ENCODE measurements around the gene LPAR1.
"Not testable (repeated sequence)": the region's sequence is repeated elsewhere in the genome, so short reads cannot be mapped to it uniquely, and the experiment has no call there.

The LPAR1 gene, protein sequence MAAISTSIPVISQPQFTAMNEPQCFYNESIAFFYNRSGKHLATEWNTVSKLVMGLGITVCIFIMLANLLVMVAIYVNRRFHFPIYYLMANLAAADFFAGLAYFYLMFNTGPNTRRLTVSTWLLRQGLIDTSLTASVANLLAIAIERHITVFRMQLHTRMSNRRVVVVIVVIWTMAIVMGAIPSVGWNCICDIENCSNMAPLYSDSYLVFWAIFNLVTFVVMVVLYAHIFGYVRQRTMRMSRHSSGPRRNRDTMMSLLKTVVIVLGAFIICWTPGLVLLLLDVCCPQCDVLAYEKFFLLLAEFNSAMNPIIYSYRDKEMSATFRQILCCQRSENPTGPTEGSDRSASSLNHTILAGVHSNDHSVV

DNA sequence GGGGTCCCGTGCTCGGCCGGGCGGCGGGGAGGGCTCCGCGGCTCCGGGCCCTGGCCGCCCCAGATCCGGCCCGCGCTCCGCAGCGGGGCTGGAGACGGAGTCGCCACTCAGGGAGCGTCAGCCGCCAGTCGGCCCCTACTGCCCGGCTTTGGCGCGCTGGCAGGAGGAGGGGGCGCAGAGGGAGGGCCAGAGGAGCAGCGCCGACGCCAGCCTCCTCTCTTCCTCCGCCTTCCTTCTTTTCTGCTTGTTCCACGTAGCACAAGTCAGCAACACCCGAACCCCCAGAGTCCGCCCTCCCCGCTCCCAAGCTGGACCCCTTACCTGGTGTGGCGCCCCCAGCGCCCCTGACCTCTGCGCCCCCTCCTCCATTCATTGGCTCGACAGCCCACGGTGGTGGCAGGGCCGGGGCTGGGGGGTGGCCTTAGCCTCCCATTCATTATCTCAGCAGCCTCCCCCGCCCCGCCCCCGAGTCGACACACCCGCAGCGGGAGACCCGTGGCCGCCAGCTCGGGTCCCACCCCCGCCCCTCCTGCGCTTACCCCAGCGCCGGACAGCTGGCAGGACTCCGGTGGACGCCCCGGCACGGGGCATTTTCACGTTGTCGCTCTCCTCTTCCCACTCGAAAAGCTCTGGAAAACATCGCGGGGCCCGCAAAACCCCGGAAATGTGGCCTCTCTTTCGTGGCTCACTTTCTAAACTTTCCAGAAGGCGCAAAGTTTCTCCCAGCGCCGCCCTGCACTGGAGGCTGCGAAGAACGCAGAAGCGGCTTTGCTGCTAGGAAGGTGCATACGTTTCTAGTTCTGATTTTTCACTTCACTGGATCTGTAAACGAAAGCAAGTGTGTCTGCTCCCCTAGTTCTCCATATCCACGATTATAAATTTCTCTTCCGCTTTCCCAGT lies at the start of gene LPAR1:
Gene LPAR1 (minus strand): TSS at position 140 of the 900 bp plus-strand sequence. CDS start 66,353 bp downstream, outside the sequence.
- DNase-seq, result no peak

DNA sequence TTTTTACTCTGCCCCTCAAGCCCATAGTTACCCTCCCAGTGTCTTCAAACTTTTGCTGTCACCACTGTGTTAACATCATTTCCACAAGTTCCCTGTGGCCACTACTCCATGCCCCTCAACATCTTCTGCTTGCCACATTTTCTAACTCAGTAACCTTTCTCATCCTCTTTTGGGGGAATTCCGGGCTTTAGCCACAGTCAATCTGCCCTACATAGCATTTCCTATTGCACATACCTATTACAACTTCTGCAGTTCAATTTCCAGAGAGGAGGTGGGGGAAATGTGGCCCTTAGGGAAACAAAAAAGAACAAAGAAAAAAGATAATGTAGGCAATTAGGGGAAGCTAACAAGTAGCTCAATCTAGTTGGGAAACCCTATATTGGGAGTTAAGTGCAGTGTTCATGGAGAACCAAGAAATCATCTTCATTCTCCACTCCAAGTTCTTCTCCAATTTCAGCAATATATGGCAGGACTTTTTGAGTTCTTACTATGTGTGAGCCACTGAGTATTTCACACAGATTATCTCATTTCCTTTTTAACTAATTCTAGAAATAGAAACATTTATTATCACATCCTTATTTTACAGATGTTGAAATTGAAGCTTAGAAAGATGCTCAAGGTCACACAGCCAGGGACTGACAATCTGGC lies 40.2 kb upstream of the LPAR1 start:
- DNase-seq, result no peak

DNA sequence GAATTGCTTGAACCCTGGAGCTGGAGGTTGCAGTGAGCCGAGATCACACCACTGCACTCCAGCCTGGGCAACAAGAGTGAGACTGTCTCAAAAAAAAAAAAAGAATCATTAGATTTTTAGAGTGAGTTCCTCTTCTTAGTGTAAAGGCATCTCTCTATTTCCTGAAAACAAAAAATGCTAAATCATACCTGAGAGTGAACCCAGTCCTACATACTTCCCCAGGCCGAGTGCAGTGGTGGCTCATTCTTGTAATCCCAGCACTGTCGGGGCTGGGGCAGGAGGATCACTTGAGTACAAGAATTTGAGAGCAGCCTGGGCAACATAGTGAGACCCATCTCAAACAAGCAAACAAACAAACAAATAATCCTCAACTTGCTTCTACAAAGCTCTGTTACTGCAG lies 38.2 kb upstream of the LPAR1 start:
- no peak for DNase-seq

DNA sequence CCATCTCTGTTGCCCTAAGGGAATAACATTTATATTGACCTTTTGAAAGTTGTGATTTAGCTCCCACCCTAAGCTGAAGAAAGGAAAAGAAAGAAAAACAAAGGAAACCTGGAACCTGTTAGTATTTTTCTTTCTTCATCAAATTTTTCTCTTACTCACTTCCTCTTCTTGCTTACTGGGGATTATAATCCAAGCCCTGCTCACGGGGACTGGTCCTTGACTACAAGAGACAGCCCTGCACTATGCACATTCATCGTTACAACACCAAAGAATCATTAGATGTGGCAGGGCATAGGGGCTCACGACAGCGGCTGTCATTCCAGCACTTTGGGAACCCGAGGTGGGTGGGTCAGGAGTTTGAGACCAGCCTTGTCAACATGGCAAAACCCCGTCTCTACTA lies 37.8 kb upstream of the LPAR1 start:
- DNase-seq, result no peak

DNA sequence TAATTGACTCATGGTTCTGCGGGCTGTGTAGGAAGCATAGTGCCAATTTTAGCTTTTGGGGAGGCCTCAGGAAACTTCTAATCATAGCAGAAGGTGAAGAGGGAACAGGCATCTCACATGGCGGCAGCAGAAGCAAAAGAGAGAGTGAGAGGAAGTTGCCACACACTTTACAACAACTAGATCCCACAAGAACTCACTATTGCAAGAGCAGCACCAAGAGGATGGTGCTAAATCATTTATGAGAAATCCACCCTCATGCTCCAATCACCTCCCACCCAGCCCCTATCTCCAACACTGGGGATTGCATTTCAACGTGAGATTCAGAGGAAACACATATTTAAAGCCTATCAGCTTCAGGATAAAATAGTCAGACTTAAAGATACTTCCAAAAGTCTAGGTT lies 36.1 kb upstream of the LPAR1 start:
- no peak for DNase-seq

DNA sequence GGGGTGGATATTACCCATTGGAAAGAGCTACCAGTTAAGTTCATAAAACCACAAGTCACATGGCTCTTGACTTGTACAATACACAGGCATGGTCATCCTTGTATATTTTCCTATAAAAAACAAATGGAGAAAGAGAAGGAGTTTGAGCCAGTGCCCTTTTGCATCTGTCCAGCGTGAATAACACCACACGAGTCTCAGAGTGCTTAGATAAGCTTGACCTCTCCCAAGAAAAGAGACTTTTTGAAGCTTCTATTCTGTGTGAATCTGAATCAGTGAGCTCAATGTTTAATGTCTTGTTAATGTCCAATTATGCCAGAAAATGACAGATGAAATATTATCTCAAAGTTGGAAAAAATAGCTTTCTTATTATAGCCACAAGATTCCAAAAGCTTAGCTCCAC lies 30.9 kb upstream of the LPAR1 start:
- no peak for DNase-seq

DNA sequence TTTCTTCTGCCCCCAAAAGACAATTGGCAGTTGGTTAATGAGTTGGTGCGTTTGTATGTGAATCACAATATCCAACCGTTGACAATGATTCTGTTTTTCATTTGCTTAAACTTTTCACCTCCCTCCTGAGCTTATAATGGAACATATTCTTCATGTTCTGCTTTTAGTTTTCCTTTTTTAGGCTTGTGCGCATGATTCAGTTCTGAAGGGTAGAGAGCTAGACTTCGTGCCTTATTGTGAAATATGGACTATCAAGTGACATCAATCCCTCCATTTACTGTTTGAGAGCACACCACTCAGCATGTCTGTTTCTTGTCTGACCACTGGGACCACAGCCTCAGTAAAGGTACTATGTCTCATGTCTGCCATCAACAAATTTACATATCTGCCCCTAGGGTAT lies 30.5 kb upstream of the LPAR1 start:
- DNase-seq, result no peak

DNA sequence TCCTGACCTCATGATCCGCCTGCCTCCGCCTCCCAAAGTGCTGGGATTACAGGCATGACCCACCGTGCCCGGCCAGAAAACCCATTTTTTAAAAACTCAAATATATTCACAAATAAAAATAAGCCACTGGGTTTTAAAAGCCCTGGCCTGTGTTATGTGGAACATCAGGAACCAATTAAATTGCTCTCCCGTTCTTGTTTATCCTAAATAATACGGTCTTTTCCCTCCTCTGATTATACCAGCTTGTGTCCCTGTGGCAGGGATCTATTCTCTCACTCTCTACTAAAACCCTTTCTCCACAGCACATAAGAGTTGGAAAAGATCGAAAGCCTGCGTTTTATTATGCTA lies 30.1 kb upstream of the LPAR1 start:
- no peak for DNase-seq

DNA sequence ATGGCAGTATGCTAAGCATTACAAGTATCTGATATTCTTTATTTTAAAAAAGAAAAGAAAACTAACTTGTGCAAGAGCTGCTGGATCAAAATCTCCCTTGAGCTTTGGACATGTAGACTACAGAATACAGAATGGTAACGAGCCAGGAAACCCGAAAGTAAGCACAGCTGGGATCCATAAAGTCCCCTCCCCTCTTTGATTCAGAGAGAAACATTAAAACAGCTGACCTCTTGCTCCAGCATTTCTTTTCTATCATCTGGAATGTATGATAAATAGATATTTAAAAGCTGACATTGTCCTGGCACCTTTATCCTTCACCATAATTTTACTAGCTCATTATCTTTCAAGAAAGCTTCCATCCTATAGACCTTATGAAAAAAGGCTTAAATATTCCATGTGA lies 28.2 kb upstream of the LPAR1 start:
- DNase-seq, result no peak

DNA sequence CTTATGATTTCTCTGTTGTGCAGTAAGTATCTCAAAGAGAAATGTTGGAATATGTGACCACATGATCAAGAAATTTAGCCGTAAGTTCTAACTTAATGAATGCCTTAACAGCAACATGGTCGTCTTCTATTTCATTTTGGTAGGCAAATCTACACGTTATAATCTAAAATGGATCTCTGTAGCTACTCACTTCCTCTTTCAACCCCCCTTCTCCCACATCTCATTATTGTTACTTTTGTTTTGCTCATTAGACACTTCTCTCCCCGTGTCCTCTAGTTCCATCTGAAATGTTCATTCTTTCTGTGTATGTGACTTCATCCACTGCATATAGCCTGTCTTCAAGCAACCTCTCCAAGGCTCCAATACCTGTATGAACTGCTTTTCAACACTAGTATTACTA lies 27.1 kb upstream of the LPAR1 start:
- no peak for DNase-seq

DNA sequence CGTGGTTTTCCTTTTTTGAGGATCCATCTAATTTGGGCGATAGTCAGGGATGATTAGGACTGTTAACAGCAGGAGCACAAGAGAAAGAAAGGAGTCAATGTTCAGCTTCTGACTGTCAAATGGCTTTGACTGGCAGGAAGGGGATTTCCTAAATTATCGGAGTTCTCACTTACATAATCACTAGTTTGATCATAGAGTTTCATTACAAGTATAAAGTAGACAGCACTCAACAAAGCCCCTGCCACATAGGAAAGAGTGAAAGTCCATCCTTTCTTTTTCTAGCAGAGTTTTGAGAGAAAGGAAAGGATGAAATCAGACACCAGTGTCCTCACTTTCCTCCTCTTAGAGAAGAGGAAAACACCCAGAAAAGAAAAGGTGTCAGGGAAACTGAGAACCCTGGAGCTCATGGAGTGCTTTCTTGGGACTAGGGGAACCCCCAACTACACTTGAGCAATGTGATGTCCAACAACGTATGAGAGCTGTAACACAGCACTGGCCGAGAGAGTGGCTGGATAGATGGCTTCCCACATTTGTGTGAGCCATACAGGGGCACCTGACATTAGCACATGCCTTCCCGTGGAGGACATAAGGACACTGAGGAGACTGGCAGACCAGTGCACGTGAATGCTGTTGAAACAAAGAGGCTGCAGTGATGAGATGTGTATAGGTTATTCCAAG lies 26.0 kb upstream of the LPAR1 start:
- DNase-seq, result no peak

DNA sequence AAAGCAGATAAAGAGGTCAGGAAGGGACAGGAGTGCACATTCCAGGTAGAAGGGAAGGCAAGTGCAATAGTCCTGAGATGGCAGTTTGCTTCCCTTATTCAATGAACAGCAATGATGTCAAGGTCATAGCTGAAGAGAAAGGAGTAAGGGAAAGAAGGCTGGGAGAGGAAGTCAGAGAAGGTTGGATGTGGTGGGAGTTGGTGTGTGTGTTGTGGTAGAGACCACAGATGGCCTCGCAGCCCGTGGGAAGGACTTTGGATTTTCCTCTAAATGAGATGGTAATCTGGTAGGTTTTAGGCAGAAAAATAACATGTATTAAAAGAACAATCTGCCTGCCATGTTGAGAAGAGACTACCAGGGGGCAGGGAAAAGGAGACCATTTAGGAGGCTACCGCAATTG lies 25.1 kb upstream of the LPAR1 start:
- DNase-seq, result no peak

DNA sequence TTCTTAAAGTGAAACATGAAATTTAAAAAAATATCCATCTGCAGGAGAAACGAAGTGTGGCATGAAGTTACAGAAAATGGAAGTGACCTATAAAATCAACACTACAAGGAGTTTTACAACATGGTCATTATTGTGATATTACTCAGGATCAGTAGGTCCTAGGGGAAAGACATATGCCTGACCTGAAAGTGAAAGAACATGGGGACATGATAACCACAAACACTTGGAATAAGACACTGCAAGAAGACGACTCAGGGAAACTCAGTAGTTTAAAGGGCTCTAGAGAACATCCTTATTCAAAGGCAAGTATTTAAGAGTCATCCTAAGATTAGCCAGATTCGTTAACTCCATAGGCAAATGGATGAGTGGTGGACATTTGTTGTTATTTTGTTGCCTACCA lies 19.9 kb upstream of the LPAR1 start:
- no peak for DNase-seq

DNA sequence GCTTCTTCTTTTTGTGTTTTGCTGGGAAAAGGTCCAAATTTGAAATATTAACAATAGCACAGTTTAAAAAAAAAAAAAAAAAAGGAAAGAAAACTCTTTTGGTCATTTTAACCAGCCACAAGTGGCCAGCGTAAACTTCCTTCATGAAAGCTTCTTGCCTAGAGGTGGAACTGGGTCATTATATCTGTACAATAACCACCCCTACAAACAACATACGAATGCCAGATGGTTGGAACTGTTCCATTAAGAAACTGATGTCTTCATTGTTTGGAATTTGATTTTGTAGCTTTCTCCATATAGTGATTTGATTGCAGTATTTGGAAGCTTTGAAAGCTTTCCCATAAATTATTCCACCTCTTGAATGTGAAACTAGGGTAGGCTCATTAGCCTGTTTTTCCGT lies 18.3 kb upstream of the LPAR1 start:
- no peak for DNase-seq

DNA sequence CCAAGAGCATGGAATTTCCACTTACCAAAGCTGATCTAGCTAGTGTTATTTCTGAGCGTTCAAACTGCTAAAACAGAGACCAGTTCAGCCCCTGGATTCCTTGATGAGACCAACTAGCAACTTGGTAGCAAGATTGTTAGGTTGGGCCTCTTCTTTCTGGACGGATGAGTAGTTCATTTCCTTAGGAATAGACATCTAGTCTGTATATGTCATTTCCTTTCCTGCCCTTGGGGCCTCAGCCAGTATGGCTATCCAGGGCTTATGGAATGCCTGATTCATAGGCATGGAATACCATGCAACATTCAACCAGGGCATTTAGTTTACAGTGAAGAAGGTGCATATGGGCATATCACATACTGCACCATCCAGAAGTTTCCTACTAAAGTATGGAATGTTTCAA lies 14.5 kb upstream of the LPAR1 start:
- no peak for DNase-seq

DNA sequence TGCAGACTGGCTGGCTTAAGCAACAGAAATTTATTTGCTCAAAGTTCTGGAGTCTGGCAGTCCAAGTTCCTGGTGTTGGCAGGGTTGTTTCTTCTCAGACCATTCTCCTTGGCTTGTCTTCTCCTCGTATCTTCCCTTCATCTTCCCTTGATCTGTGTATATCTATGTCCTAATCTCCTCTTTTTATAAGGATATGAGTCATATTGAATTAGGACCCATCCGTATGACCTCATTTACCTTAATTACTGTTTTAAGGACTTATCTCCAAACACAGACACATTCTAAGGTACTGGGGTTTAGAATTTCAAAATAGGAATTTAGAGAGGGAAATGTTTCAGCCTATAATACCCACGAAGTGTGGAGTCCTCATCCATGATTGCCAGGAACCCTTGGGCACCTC lies 13.1 kb upstream of the LPAR1 start:
- no peak for DNase-seq

DNA sequence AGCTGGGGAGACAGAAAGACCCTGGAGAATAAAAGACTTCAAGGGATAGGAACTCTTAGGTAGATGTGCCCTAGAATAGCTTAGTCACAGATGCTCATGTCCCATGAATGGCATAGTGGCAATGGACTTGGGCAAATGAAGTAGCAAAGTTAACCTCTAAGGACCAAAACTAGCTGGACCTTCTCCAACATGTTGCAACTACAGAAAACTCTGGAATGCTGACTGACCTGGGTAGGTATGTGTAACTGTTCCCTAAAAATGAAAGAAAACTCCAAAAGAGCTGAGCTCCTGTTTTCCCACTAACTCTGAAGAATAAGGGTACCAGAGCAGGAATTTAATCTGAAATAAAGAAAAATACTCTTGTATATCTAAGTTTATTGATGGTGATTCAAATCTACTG lies 12.5 kb upstream of the LPAR1 start:
- DNase-seq, result no peak

DNA sequence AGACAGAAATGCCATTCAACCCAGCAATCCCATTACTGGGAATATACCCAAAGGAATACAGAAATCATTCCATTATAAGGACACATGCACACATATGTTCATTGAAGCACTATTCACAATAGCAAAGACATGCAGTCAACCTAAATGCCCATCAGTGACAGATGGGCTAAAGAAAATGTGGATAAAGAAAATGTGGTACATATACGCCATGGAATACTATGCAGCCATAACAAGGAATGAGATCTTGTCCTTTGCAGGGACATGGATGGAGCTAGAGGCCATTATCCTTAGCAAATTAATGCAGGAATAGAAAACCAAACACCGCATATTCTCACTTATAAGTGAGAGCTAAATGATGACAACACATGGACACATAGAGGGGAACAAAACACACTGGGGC lies 9.0 kb upstream of the LPAR1 start:
- DNase-seq, result not testable (repeated sequence)

DNA sequence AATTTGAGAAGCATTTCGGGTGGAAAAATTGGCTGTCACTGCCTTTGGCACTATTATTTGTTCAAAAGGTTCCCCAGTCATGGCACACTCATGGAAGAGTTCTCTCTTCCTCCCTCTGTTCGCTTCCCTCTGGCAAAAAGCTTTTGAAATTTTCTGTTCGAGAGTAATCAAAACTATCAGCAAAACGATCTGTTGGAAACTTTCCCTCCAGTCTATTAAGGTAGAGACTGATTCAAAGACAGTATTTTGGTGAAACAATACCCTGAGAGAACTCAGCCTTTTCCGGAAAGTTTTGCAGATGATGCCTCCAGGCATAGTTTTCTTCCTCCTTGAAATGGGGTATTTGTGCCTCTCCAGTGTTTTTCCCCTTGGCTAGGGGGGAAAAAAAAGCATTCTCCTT lies 3.6 kb upstream of the LPAR1 start:
- DNase-seq, result no peak

DNA sequence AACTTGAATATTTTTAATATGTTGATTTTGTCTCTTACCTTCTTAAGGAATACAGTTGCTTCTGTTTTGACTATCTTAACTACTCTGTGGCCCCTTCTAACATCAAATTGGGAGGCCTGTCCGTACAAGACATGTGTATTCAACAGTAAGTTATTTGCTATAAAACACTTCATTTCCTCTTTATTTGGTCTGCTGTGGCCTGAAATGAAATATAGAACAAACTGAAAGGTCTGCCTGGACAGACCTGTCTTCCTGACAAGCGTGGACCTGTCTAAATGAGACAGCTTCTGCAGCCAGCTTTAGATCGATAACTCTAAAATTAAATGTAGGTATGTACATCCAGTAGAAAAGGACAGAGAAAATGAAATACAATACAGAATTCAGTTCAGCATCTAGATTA lies 2.2 kb upstream of the LPAR1 start:
- no peak for DNase-seq

DNA sequence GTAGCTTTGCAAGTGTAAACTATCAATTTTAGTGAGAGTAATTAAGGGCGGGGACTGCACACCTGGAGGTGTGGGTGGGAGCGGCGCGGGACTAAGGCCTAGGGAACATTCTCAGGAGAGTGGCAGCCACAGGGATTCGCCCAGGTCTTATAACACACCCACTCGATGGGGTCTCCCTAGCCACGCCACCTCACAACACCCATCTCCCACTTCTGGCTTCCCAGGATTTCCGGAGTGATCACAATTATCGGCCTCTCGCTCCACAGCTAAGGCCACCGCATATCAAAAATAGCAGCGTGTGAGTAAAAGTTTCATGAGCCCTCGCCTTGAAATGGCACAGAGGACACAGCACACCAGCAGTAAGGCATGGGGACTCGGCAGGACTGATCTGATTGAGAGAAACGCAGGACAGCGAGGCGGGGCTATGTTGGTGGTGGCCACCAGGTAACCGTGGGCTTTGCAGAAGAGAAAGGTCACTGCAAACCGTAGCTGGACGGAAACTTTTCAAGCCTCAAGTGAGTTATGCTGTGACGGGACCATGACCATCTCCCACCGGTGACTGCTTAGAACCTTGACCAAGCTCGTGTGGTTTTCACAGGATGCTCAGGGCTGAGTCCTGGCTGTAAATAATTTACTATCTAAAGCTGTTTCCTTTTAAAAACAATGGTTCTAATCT lies 1.1 kb upstream of the LPAR1 start:
- DNase-seq, result no peak

DNA sequence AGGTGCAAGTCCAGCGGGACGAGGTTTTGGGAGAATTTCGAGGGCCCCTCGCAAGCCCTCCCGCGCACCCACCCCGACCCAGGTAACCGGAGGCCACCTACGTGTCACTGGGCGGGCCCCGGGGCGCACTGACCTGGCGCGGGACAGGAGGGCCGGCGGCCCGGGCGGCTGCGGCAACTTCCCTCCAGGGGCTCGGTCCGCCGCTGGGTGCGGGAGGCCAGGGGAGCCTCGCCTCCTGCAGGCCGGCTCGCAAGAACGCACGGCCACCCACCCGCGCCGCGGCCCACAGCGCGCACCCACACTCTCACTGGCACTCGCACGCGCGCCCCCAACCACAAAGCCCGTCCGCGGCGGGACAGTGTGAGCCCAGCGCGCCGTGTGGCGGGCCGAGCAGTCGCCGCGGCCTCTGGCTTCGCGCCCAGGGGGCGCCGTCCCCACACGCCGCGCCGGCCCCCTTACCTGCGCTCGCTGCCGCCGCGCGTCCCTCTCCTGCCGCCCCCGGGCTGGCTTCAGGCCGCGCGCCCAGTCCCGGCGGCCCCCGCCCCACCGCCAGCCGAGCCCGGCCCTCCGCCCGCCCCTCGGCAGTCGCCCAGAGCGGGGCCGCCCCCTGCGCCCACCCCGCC lies 451 bp downstream of the LPAR1 start:
- no peak for DNase-seq
